H7 (cell line): ENCODE data around the gene TENM4. TPM values are rescaled to one million over a fixed set of nuclear protein-coding genes. Genes with fewer than 3 reads are reported as not detected.

Experiments used
- DNase-seq: peaks from one replicate; pipeline ENCODE4 v3.0.0; 2012
- H3K27me3 ChIP-seq: 2 replicates; pipeline ENCODE4 v1.6.0; 2011; ENCODE audit warnings: mild to moderate bottlenecking, low read length; ENCODE audit not compliant: control insufficient read depth, insufficient read depth
- H3K36me3 ChIP-seq: replicated peaks from 2 replicates; pipeline ENCODE4 v1.5.1; 2011; ENCODE audit warnings: low read length; ENCODE audit not compliant: control insufficient read depth, insufficient read depth
- H3K4me3 ChIP-seq: 2 replicates; pipeline ENCODE4 v1.5.1; 2011; ENCODE audit warnings: low read depth, mild to moderate bottlenecking, control low read depth, low read length, moderate library complexity; ENCODE audit not compliant: insufficient read depth
- total RNA-seq: library from RNA; depleted of rRNA; stranded (reverse); fragments of >200 nt; shearing (Covaris generic); gene quantifications from 2 replicates; pipeline ENCODE4 v1.2.3, GENCODE V29; 2014

TENM4 gene
- total RNA-seq, 1 experiment from 2014 or later, result 29.6 TPM

DNA sequence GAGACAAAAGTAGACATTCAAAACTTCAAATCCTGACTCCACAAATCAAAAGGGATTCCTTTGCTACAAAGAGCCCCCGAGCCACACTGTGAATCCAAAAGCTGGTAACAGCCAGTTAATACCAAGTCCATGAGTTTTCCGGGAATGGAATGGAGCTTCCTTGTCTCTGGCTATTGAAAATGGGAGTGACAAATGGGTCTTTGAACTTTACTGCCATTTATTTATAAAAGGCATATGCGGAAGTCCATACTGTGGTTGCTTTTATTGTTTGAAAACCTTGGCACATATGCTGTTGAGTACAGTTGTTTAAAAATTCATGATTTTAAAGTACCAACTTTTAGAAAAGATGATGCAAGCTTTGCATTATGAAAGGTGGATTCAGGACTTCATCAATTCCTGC is 659.9 kb downstream of the TENM4 start:
- no peak for DNase-seq
- H3K27me3 ChIP-seq, result no peaks in the 10 kb centered on the region

DNA sequence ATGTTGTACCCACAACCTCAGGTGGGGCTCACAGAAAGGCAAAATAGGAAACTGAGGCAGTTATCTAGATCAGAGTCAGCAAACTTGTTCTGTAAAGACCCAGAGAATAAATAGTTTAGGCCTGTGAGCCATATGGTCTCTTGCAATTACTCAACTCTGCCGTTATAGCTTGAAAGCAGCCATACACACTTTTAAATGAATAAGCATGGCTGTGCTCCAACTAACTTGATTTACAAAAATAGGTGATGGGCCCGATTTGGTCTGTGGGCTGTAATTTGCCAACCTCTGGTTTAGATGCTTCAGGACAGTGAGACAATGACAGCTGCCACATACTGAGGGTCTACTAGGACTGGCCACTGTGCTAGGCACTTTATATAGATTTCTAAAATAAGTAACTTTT is 667.3 kb downstream of the TENM4 start:
- DNase-seq, result no peak
- no peaks in the 10 kb centered on the region for H3K36me3 ChIP-seq
- H3K27me3 ChIP-seq, result no peaks in the 10 kb centered on the region
- H3K4me3 ChIP-seq, result no peak overlapping the region

More for the DNA sequence above, 659.9 kb downstream of the TENM4 start:
- Histone ChIP-seq H3K36me3 (no peaks in the 10 kb centered on the region), H3K4me3 (no peak overlapping the region)

GRCh38 chr11:78773077-78773476 is 667.8 kb downstream of the TENM4 start:
- H3K27me3 ChIP-seq, result no peaks in the 10 kb centered on the region
- no peak overlapping the region for H3K4me3 ChIP-seq
- no peak for DNase-seq
- no peaks in the 10 kb centered on the region for H3K36me3 ChIP-seq

GRCh38 chr11:78772186-78772585 is 668.6 kb downstream of the TENM4 start:
- Histone ChIP-seq H3K27me3 (no peaks in the 10 kb centered on the region), H3K36me3 (no peaks in the 10 kb centered on the region), H3K4me3 (no peak overlapping the region)
- no peak for DNase-seq

GRCh38 chr11:78770931-78771330 is 669.9 kb downstream of the TENM4 start:
- Histone ChIP-seq H3K27me3 (no peaks in the 10 kb centered on the region), H3K4me3 (no peak overlapping the region), H3K36me3 (no peaks in the 10 kb centered on the region)
- no peak for DNase-seq

DNA sequence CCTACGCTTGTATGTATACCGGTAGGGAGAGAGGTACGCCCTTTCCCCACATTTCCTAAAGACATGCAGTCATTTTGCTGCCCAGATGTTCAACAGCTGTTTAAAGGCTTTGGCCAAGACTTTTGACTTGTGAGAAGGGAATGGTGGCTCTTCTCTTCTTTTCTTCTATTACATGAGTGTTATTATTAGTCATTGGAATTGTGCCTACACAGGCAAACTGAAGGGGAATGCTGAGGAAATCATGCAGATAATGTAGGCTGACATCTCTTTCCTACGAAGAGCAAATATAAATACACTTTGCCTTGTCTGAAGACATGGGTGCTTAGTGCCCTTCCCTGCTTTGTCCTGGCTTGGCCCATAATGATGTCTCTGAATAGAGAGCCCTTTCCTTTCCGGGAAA is 671.9 kb downstream of the TENM4 start:
- Histone ChIP-seq H3K27me3 (no peaks in the 10 kb centered on the region), H3K36me3 (no peaks in the 10 kb centered on the region), H3K4me3 (no peak overlapping the region)
- no peak for DNase-seq

- DNase-seq, result no peak
- Histone ChIP-seq H3K27me3 (no peaks in the 10 kb centered on the region), H3K36me3 (no peaks in the 10 kb centered on the region), H3K4me3 (no peak overlapping the region)
These were observed 672.5 kb downstream of the TENM4 start for GRCh38 chr11:78768345-78768744.

GRCh38 chr11:78767027-78767932 is 673.5 kb downstream of the TENM4 start:
- Histone ChIP-seq H3K36me3 (no peaks in the 10 kb centered on the region), H3K27me3 (no peaks in the 10 kb centered on the region), H3K4me3 (no peak overlapping the region)
- no peak for DNase-seq

DNA sequence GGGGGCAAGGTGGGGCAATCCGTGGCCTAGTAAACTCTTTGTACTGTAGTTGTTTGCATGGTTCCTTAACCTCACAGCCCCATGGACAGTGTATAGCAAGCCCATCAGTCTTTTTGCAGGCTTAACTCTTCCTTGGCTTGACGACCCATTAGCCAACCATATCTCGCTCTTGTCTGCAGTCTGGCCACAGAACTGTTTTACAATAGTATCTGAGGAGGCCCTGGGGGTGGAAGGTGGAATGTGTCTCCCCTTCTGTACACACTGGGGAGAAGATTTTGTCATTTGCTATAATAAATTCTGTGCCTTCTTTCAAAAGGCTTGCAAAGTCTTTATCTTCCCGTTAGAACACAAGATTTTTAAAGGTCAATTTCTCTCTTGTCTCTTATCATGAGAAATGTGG is 675.9 kb downstream of the TENM4 start:
- Histone ChIP-seq H3K36me3 (no peaks in the 10 kb centered on the region), H3K27me3 (no peaks in the 10 kb centered on the region), H3K4me3 (no peak overlapping the region)
- no peak for DNase-seq

DNA sequence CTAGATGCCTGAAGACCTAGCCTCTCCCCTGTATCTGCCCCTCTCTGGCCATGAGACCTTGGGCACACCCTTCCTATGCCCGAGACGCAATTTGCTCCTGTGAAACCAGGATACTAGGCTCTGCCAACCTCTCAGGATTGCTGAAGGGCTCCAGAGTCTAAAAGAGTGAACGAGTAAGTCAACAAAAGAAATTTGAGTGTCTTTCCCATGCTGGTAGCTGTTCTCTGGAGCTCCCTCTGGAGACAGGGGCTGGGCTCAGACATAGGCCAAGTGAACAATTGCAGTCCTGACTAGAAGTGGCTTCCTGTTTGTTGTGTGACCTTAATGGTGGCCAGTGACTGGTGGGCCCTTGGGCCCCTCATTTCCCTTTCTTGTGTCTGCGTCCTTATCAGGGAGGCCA is 677.2 kb downstream of the TENM4 start:
- no peaks in the 10 kb centered on the region for H3K27me3 ChIP-seq
- no peaks in the 10 kb centered on the region for H3K36me3 ChIP-seq
- no peak overlapping the region for H3K4me3 ChIP-seq
- DNase-seq, result no peak

DNA sequence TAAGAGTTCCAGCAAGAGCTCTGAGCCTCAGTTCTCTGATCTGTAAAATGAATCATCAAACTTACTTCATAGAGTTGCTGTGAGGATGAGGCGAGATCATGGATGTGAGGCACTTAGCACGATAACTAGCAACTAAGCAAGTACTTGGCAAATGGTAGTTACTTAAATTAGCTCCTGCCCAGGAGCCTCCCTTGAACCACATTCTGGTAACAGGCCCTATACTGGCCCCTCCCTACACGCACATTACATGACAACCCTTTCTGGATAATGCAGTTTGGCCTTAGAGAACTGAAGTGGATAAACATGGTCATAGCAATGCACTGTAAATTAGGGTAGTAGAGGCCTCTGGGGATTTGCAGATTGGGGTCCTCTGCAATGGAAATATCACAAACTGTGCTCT is 678.7 kb downstream of the TENM4 start:
- Histone ChIP-seq H3K4me3 (no peak overlapping the region), H3K36me3 (no peaks in the 10 kb centered on the region), H3K27me3 (no peaks in the 10 kb centered on the region)
- no peak for DNase-seq

GRCh38 chr11:78759071-78759470 is 681.8 kb downstream of the TENM4 start:
- Histone ChIP-seq H3K27me3 (no peaks in the 10 kb centered on the region), H3K4me3 (no peak overlapping the region), H3K36me3 (no peaks in the 10 kb centered on the region)
- no peak for DNase-seq

- H3K4me3 ChIP-seq, result no peak overlapping the region
- DNase-seq, result no peak
These were observed 687.5 kb downstream of the TENM4 start for GRCh38 chr11:78753297-78753696.

GRCh38 chr11:78752494-78752893 is 688.3 kb downstream of the TENM4 start:
- no peaks in the 10 kb centered on the region for H3K27me3 ChIP-seq
- no peaks in the 10 kb centered on the region for H3K36me3 ChIP-seq
- DNase-seq, result no peak
- H3K4me3 ChIP-seq, result no peak overlapping the region

More at GRCh38 chr11:78753297-78753696, 687.5 kb downstream of the TENM4 start:
- no peaks in the 10 kb centered on the region for H3K27me3 ChIP-seq
- no peaks in the 10 kb centered on the region for H3K36me3 ChIP-seq

GRCh38 chr11:78748918-78749690 is 691.7 kb downstream of the TENM4 start:
- Histone ChIP-seq H3K27me3 (no peaks in the 10 kb centered on the region), H3K36me3 (no peaks in the 10 kb centered on the region), H3K4me3 (no peak overlapping the region)
- DNase-seq, result no peak
